RPMI7951 (cell line): Measurements from ENCODE around the gene MMP10. TPM values are rescaled to one million over a fixed set of nuclear protein-coding genes. Genes with fewer than 3 reads are reported as not detected.
"Not testable (repeated sequence)": the region's sequence is repeated elsewhere in the genome, so short reads cannot be mapped to it uniquely, and the experiment has no call there.

ENCODE experiments used
- DNase-seq: peaks from one replicate; pipeline ENCODE4 v3.0.0-alpha.2; 2012; ENCODE audit warnings: low read depth
- total RNA-seq: library from RNA; depleted of rRNA; stranded (reverse); fragments of >200 nt; shearing (Covaris generic); gene quantifications from 2 replicates; pipeline ENCODE4 v1.2.3, GENCODE V29; 2014

MMP10 gene
- total RNA-seq, 1 experiment from 2014 or later = 0.24 TPM

GRCh38 chr11:102783720-102784119 lies 3.3 kb upstream of the MMP10 start:
- DNase-seq = no peak

GRCh38 chr11:102783016-102783415 lies 2.6 kb upstream of the MMP10 start:
- DNase-seq = no peak

DNA sequence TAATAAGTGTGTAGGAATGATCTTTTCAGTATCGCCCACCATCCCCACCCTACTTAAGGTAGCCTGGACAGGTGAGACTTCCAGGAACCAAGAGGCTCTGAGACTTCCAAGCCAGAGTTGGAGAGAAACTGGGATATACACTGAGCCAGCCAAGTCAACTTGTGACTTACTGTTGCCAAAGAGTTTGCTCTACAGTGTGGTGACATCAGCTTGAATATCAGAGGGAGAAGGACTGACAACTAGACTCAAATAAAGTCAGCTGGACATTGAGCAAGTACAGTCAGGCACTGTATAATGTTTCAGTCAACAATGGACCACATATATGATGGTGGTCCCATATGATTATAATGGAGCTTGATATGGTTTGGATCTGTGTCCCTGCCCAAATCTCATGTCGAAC lies 1.2 kb upstream of the MMP10 start:
- no peak for DNase-seq

DNA sequence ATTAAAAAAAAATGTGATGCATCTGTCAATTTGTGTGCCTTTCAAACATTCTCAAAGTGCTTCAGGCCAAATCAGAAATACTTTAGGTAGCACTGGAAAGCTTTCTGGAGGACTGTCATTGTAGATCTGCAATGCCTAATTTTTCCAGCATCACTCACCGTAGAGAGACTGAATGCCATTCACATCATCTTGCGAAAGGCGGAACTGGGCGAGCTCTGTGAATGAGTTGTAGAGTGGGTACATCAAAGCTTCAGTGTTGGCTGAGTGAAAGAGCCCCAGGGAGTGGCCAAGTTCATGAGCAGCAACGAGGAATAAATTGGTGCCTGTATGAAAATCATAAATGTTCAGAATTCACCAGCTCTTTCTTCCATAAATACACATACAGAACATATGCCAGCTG lies 4.0 kb downstream of the MMP10 start:
- peak; percentile 47 for DNase-seq

DNA sequence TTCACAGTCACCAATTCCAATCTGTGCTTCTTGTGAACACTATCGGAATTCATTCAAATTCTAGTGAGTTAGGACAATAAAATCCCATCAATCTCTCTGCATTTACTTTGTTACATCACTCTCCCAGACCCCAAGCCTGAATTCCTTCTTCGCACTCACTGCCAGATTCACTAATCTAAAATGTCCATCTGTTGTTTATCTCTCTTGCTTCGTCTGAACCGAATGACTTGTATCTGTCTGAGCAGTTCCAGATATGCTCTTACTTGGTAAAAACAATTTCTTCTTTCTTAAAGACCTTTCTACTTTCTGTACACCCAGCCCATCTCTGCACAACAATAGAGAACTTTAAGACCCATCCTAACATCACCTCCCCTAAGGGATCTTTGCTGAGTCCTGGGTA lies 7.0 kb downstream of the MMP10 start:
- DNase-seq = no peak

- no peak for DNase-seq
Measured at GRCh38 chr11:102771351-102771750, 9.1 kb downstream of the MMP10 start.

GRCh38 chr11:102770191-102770590 lies 10.2 kb downstream of the MMP10 start:
- DNase-seq = no peak

- no peak for DNase-seq
Measured at GRCh38 chr11:102767800-102768199, 12.6 kb downstream of the MMP10 start.

DNA sequence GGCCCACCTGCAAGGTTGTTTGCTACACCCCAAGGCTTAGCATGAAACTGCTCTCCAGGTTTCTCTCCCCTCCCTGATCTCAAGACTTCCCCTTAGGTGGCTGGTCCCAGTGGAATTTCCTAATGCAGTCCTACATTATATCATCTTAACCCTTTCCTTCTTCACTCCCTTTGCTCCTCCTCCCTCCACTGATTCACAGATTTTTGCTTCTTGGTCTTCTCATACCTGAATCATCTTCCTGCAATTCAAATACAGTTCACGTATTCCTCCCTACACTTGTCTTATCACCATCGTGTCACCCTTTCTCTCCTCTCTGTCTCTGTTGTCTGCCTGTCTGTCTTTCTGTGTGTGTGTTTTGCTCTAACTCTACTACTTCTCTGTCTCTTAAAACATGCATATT lies 17.0 kb downstream of the MMP10 start:
- no peak for DNase-seq

DNA sequence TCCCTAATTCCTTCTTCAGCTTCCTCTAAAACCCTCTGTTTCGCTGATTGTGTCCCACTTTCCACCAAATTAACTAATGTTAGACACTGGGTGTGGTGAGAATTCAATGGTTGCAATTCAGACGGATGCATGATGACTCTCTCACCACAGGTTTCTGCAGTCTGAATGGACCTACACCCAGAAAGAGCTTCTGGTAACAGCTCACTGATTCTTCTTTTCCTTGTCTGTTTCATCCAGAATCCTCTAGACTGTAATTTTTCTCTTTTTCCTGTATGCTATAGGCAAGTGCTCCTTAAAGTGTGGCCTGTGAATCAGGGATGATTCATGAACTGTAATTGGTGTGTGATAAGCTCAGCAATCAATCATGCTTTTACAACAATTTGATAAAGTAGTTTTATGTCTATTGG lies 18.1 kb downstream of the MMP10 start:
- DNase-seq = peak; percentile 66

GRCh38 chr11:102761646-102762238 lies 18.7 kb downstream of the MMP10 start:
- DNase-seq = peak; percentile 47

DNA sequence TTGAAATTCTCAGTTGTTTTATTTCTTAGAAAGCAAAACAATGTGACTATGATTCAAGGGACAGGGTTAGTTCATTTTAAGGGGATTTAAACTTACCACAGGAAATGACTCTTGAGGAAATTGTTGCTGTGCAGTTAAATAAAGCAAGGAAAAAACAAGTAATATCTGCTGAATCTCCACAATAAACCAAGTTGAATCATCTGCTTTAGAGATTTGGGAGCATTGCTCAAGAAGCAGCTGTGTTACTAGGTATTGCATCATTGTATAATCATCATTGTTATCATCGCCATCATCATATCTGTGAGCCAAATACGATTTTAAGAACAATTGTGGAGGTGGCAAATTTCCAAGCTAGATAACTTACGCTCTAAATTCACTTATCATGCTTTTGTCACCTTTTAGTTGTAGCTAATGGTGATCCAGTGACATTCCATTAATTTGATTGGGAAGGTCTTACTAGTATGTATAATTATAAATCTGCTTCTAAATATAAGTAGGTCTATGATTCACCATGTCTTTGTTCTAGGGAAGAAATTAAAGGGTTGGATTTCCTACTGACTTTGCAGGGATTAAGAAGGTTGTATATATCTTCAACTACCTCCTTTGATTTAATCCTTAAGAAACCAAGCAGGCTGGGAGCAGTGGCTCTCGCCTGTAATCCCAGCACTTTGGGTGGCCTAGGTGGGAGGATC lies 19.9 kb downstream of the MMP10 start:
- DNase-seq = peak; percentile 93

DNA sequence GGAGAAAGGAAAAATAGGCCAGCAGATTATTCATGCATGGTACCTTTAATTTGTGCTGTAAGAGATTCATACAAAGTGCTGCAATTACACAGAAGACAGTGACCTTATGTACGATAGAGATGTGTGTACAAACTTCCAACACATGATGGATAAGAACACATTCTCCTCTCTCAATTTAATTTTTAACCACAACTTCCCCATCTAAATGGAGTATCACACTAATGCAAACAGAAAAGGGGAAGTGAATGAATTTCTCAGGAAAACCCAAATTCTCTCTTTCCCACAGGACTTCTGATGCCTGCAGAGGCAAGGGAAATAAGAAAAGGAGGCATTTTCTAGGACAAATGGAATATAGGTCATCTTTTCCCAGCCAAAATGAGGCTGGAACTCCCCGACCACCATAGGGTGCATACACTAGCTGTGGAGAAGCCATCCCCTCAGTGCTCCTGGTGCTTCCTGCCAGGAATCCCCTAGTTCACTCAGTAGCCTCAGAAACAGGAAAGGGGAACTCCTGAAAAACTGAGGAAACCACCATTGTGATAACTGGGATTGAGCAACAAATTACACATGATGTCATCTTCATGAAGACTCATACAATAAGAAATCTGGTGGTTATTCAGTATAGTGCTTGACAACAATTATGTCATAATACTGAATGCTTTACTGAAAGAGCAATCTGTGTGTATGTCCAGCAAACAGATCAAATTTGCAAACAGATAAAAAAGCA lies 22.4 kb downstream of the MMP10 start:
- peak; percentile 44 for DNase-seq

DNA sequence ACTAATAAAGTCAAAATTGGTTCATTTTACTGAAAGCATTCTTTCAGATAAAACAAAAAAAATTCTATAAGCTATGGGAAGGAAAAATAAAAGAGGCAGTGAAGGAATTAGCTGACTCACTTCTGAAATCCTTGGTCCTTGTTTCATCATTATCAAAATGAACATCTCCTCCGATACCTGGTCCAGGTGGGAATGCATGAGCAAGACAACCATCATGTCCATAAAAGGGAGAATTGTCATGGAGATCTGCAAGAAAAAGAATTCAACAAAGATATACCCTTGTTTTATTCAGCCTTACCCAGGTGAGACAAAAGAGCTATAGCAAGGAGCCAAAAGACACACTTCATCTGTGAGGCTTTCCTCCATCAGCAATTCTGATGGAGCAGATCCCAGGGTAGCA lies 27.2 kb downstream of the MMP10 start:
- DNase-seq = no peak

DNA sequence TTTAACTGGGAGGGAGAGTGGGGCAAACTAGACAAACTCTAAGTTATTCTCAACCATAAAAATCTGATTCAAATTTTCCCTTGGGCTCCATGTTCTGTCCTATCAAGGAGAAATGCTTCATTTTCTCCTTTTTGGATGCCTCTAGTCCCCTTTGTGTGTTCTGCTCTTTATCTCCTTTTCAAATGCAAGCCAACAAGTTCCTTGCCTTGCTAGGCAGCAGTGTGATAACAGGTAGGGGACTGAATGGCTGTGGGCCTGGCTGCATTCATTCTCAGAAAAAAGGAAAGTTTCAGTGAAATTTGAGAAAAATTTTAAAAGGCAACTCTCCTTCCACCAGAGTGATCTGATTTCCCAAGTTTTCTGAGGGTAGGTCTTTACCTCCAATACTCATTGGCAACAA lies 28.8 kb downstream of the MMP10 start:
- no peak for DNase-seq

- no peak for DNase-seq
Measured at GRCh38 chr11:102749101-102749722, 31.2 kb downstream of the MMP10 start.

- not testable (repeated sequence) for DNase-seq
Measured at GRCh38 chr11:102746746-102747578, 33.5 kb downstream of the MMP10 start.

DNA sequence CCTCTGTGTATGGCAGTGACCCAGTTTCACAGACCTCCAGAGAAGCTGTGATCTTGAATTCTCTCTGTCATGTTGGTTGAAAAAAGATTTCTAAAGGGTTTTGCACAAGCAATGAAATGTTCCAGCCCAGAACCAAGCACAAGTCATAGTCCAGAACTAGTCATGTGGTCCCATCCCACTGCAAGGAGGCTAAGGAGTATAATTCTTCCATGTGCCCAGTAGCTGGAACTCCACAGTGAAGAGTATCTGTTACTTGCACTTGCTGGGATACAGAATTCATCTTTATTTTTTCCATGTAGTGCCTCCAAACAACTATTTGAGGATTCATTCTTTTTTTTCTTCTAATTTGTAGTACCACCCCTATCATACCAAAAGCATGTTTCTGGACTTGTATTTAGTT lies 45.8 kb downstream of the MMP10 start:
- DNase-seq = no peak

DNA sequence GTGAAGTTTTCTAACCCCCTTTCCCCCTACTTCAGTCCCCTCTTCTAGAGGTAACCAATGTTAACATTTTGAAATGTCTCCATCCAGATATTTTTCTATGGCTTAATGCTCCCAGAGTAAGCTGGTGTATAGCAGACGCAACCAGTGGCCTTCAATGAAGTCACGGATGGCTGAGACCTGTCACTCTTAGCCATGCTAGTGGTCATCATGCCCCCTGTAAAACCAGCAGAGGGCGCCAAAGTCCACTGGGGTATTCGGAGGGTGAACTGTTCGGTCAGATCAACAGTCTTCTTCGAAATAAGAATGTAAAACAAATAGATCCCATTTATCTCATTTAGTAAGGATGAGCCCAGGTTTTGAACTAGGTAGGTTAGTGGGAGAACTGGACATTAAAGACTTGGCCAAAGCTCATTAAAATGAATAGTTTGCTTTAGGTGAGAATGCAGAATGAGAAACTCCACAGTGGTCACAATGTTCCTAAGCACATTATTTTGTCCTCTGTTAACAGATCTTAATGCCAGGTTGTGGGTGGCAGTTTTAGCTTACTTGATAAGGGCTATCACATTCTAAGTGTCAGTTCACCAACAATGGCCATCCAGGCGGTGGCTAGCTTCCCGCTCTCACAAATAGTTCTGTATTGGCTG lies 47.1 kb downstream of the MMP10 start:
- DNase-seq = peak; percentile 61

DNA sequence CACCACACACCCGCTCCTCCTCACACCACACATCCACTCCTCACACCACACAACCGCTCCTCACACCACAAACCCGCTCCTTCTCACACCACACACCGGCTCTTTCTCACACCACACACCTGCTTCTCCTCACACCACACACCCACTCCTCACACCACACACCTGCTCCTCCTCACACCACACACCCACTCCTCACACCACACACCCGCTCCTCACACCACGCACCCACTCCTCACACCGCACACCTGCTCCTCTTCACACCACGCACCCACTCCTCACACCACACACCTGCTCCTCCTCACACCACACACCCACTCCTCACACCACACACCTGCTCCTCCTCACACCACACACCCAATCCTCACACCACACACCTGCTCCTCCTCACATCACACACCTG lies 49.5 kb downstream of the MMP10 start:
- DNase-seq = not testable (repeated sequence)
